Activated CD8-positive, alpha-beta memory T cell treated with anti-CD3 and anti-CD28 coated beads for 4 hours (primary cell): ENCODE results near the gene ACTL7A.
"Not testable (repeated sequence)": the region's sequence is repeated elsewhere in the genome, so short reads cannot be mapped to it uniquely, and the experiment has no call there.

Experiments used
- DNase-seq, 2 donors: peaks; one replicate each; pipeline ENCODE4 v3.0.0-alpha.2; 2020; ENCODE audit warnings: low read depth in 2 of 2

Gene ACTL7A

GRCh38 chr9:108877524-108877923, 15.5 kb downstream of the ACTL7A start:
- no peak for DNase-seq

- DNase-seq: no peak
These were observed 18.8 kb downstream of the ACTL7A start for GRCh38 chr9:108880738-108881316.

GRCh38 chr9:108882052-108882888, 20.2 kb downstream of the ACTL7A start:
- no peak for DNase-seq

GRCh38 chr9:108883085-108883484, 21.0 kb downstream of the ACTL7A start:
- DNase-seq: no peak

- no peak for DNase-seq
These were observed 22.6 kb downstream of the ACTL7A start for GRCh38 chr9:108884701-108885100.

GRCh38 chr9:108885643-108886348, 23.7 kb downstream of the ACTL7A start:
- no peak for DNase-seq

- not testable (repeated sequence) for DNase-seq
These were observed 24.7 kb downstream of the ACTL7A start for GRCh38 chr9:108886594-108887271.

GRCh38 chr9:108889649-108890067, 27.6 kb downstream of the ACTL7A start:
- DNase-seq: no peak

- no peak for DNase-seq
These were observed 32.3 kb downstream of the ACTL7A start for GRCh38 chr9:108894225-108894997.

GRCh38 chr9:108897324-108898096, 35.4 kb downstream of the ACTL7A start:
- no peak for DNase-seq

- not testable (repeated sequence) for DNase-seq
These were observed 37.1 kb downstream of the ACTL7A start for GRCh38 chr9:108899023-108899695.

GRCh38 chr9:108900176-108900575, 38.1 kb downstream of the ACTL7A start:
- no peak for DNase-seq

- DNase-seq: no peak
These were observed 41.5 kb downstream of the ACTL7A start for GRCh38 chr9:108903420-108904103.

GRCh38 chr9:108904161-108904560, 42.1 kb downstream of the ACTL7A start:
- no peak for DNase-seq

- no peak for DNase-seq
These were observed 43.4 kb downstream of the ACTL7A start for GRCh38 chr9:108905494-108905893.

GRCh38 chr9:108910402-108910801, 48.3 kb downstream of the ACTL7A start:
- no peak for DNase-seq

- no peak for DNase-seq
These were observed 48.8 kb downstream of the ACTL7A start for GRCh38 chr9:108910914-108911313.

- DNase-seq: no peak
These were observed 49.8 kb downstream of the ACTL7A start for GRCh38 chr9:108911820-108912219.
